Lung (tissue), 12 donors: Measurements from ENCODE around the gene FOXM1. TPM values are rescaled to one million over a fixed set of nuclear protein-coding genes. Genes with fewer than 3 reads are reported as not detected.

Experiments used
- ATAC-seq: fragments of 200-7000 bp; cut with Tn5 transposase; one replicate; pipeline ENCODE4 v1.9.1; 2020; ENCODE audit warnings: moderate number of reproducible peaks; ENCODE audit not compliant: insufficient read depth, low FRiP score
- DNase-seq, 3 donors: peaks; one replicate each; pipeline ENCODE4 v3.0.0-alpha.2; 2013 to 2017
- H3K27ac ChIP-seq, 2 donors: one replicate each; pipeline ENCODE4 v1.5.1; 2013; ENCODE audit warnings: mild to moderate bottlenecking in 2 of 2, moderate library complexity in 2 of 2, control low read depth in 1 of 2, inconsistent platforms in 1 of 2, low read depth in 1 of 2, low read length in 1 of 2
- H3K27me3 ChIP-seq, 3 donors: one replicate each; pipeline ENCODE4 v1.5.1; 2013; ENCODE audit warnings: low read length in 2 of 3; ENCODE audit not compliant: control insufficient read depth in 3 of 3, insufficient read depth in 3 of 3
- H3K36me3 ChIP-seq, 4 donors: one replicate each; pipeline ENCODE4 v1.5.1; 2013; ENCODE audit warnings: low read length in 4 of 4, mild to moderate bottlenecking in 1 of 4, moderate library complexity in 1 of 4; ENCODE audit not compliant: control insufficient read depth in 4 of 4, insufficient read depth in 4 of 4
- H3K4me1 ChIP-seq, 5 donors: one replicate each; pipeline ENCODE4 v1.5.1; 2013; ENCODE audit warnings: low read length in 5 of 5, mild to moderate bottlenecking in 2 of 5, moderate library complexity in 1 of 5; ENCODE audit not compliant: control insufficient read depth in 5 of 5, insufficient read depth in 5 of 5
- H3K4me3 ChIP-seq: one replicate; pipeline ENCODE4 v1.5.1; 2013; ENCODE audit warnings: mild to moderate bottlenecking, control low read depth, moderate library complexity
- H3K9ac ChIP-seq, 2 donors: one replicate each; pipeline ENCODE4 v1.5.1; 2013; ENCODE audit warnings: low read length in 2 of 2, control low read depth in 1 of 2; ENCODE audit not compliant: insufficient read depth in 1 of 2
- H3K9me3 ChIP-seq, 4 donors: one replicate each; pipeline ENCODE4 v1.5.1; 2013; ENCODE audit warnings: low read length in 3 of 4, mild to moderate bottlenecking in 1 of 4, moderate library complexity in 1 of 4; ENCODE audit not compliant: control insufficient read depth in 4 of 4, insufficient read depth in 3 of 4
- WGBS, 2 donors: extraction: QIAGEN DNeasy Blood & Tissue Kit; methylation state at CpG; one replicate each; pipeline ENCODE4 v1.1.7; 2013; 5-methylcytosine and 5-hydroxymethylcytosine counted together
- polyA plus RNA-seq, 2 donors: library from polyadenylated mRNA; stranded (reverse); fragments of 200-250 nt; gene quantifications; one replicate each; pipeline ENCODE4 v1.2.1, GENCODE V29; 2013
- total RNA-seq, 2 donors: library from RNA; depleted of rRNA in 1 of 2; stranded (reverse); fragments of >200 nt in 1 of 2; gene quantifications; one replicate each; pipeline ENCODE4 v1.2.1, GENCODE V29; 2014 to 2021
- TF ChIP-seq, protein P1 (sequence below): IDR thresholded peaks from 2 replicates; pipeline ENCODE4 v1.5.1; 2012; ENCODE audit warnings: mild to moderate bottlenecking; ENCODE audit errors: control extremely low read depth, extremely low read depth
- donor health status: control.
- donor health status: control.
- donor health status: Bipolar disorder and iron deficiency.
- donor health status: healthy.
- donor health status: DM: yes; HTN: yes; CAD: no.

FOXM1 gene
- total and polyA plus RNA-seq, 4 donors = 1.6 to 4.0 (median 3.2) TPM

- DNase-seq (no peak), ATAC-seq (no peak)
- TF ChIP-seq, protein P1, sequence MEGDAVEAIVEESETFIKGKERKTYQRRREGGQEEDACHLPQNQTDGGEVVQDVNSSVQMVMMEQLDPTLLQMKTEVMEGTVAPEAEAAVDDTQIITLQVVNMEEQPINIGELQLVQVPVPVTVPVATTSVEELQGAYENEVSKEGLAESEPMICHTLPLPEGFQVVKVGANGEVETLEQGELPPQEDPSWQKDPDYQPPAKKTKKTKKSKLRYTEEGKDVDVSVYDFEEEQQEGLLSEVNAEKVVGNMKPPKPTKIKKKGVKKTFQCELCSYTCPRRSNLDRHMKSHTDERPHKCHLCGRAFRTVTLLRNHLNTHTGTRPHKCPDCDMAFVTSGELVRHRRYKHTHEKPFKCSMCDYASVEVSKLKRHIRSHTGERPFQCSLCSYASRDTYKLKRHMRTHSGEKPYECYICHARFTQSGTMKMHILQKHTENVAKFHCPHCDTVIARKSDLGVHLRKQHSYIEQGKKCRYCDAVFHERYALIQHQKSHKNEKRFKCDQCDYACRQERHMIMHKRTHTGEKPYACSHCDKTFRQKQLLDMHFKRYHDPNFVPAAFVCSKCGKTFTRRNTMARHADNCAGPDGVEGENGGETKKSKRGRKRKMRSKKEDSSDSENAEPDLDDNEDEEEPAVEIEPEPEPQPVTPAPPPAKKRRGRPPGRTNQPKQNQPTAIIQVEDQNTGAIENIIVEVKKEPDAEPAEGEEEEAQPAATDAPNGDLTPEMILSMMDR = no peak
- Histone ChIP-seq H3K27ac (no peak overlapping the region), H3K9me3 (no peaks in the 10 kb centered on the region), H3K4me1 (no peaks in the 10 kb centered on the region), H3K9ac (no peak overlapping the region), H3K27me3 (no peaks in the 10 kb centered on the region), H3K36me3 (peaks cover 0 to 9% (median 5%) of the 10 kb centered on the region in 4 donors), H3K4me3 (no peak overlapping the region)
- 88 to 92% methylated on average over 24 to 25 of the region's 25 CpGs for WGBS, 2 donors
Observed at GRCh38 chr12:2854669-2855453, 22.1 kb downstream of the FOXM1 start.

DNA sequence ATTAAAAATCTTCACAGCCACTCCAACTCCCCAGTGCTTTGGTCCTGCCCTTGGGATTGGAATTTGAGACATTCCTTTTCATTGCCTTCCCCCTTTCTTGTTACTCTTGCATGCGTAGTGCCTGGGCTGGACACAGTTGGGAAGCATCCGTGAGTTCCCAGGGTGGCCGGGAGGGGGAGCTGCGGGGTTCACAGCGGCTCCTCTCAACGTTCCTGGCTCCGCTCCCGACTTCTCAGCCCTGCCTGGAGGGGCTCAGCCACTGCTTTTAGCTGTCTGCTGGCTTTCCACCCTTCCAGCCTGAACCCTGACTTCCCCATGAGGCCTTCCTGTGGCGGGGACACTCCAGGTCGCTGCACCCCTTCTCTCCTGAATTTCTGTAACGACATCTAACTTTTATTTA, 23.3 kb downstream of the FOXM1 start:
- no peaks in the 10 kb centered on the region for H3K4me1 ChIP-seq
- no peaks in the 10 kb centered on the region for H3K9me3 ChIP-seq
- WGBS, 2 donors = 21 to 27% methylated on average over 11 of the region's 11 CpGs
- ATAC-seq (peak; percentile 86), DNase-seq (peak; percentile 90 to 91 (median 90))
- H3K9ac ChIP-seq = no peak overlapping the region
- peaks cover 0 to 8% (median 5%) of the 10 kb centered on the region in 4 donors for H3K36me3 ChIP-seq
- TF ChIP-seq, protein P1 = peak; percentile 57
- H3K27me3 ChIP-seq = no peaks in the 10 kb centered on the region
- no peak overlapping the region for H3K27ac ChIP-seq
- H3K4me3 ChIP-seq = no peak overlapping the region

DNA sequence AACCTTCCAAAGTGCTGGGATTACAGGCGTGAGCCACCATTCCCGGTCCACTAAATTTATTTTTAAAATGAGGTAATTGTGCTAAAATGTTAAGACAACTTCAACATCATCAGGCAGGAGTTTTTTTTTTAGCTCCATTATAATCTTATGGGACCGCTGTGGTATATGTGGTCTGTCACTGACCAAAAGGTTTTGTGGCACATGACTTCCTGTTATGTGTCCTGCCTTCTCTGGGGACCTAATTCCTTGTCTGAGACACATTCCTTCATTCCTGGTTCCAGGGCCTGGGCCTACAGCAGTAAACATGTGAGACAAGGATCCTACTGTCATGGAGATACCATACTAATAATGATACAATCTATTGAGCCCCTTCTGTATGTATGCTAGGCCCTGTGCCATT, 25.0 kb downstream of the FOXM1 start:
- Histone ChIP-seq H3K4me1 (no peaks in the 10 kb centered on the region), H3K9ac (no peak overlapping the region), H3K27ac (no peak overlapping the region), H3K27me3 (no peaks in the 10 kb centered on the region), H3K9me3 (no peaks in the 10 kb centered on the region), H3K36me3 (peaks cover 0 to 2% (median under 1%) of the 10 kb centered on the region in 4 donors), H3K4me3 (no peak overlapping the region)
- TF ChIP-seq, protein P1 = no peak
- DNase-seq (no peak), ATAC-seq (no peak)
- WGBS, 2 donors = 86 to 93% methylated on average over 3 of the region's 3 CpGs

DNA sequence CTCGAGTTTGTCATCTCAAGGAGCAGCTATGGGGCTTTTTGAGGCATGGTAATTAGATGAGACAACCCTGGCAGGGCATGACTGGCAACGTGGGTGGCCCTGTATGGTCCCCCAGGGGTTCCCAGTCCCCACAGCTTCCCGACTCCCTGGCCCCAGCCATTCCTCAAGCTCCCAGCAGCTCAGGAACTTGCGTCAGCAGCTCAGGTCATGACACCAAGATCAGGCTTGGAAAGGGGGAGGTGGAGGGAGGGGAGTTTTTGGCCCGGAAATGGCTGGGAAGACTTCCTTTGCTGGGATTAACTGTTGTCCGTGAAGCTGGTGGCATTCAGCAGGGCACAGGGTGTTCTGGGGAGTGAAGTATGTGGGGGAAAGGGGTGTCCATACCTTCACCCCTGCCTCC, 31.7 kb downstream of the FOXM1 start:
- no peaks in the 10 kb centered on the region for H3K27me3 ChIP-seq
- DNase-seq (peak; percentile 78 to 80 (median 78)), ATAC-seq (no peak)
- H3K27ac ChIP-seq = peak overlapping the region in 1 of 2 donors; percentile 12
- TF ChIP-seq, protein P1 = no peak
- H3K9me3 ChIP-seq = no peaks in the 10 kb centered on the region
- 52 to 53% methylated on average over 6 of the region's 6 CpGs for WGBS, 2 donors
- H3K4me3 ChIP-seq = no peak overlapping the region
- H3K4me1 ChIP-seq = peaks cover 0 to 9% (median 0%) of the 10 kb centered on the region in 5 donors
- peaks cover 0 to 8% (median 0%) of the 10 kb centered on the region in 4 donors for H3K36me3 ChIP-seq
- H3K9ac ChIP-seq = no peak overlapping the region
